SK-N-SH (cell line): Measurements from ENCODE around the gene CHEK2. TPM values are rescaled to one million over a fixed set of nuclear protein-coding genes. Genes with fewer than 3 reads are reported as not detected.

ENCODE experiments used
- CTCF ChIA-PET: fragments of 300-600, 350-600 bp; formaldehyde crosslinking; extraction: SDS; loops from one replicate; lab custom pipeline; 2021; lab: Yijun Ruan, JAX
- POLR2A ChIA-PET: fragments of 350-600 bp; sonication (Branson Sonifier 250); formaldehyde crosslinking; extraction: SDS; loops from one replicate; lab custom pipeline; 2020; ENCODE audit warnings: antibody characterized with exemption, inconsistent platforms; lab: Yijun Ruan, JAX
- DNase-seq: peaks from one replicate; pipeline ENCODE4 v3.0.0; 2012
- H2AFZ ChIP-seq: fragments of 200-600 bp; sonication (generic); 2 replicates; pipeline ENCODE4 v1.8.1; 2016; ENCODE audit warnings: antibody characterized with exemption, mild to moderate bottlenecking, low read depth
- H3F3A ChIP-seq: fragments of 200-600 bp; sonication (generic); replicated peaks from 2 replicates; pipeline ENCODE3; 2016; ENCODE audit warnings: antibody characterized with exemption, mild to moderate bottlenecking; ENCODE audit not compliant: insufficient read depth
- H3K27ac ChIP-seq, 2 experiments: fragments of 200-500 bp in 1 of 2; fragments of 200-600 bp in 1 of 2; sonication (Bioruptor generic) in 1 of 2; sonication (generic), shearing (Covaris generic) in 1 of 2; 2 replicates each; pipeline versions ENCODE4 v1.5.1 to v1.6.1; 2014 to 2016; ENCODE audit warnings: low read depth in 2 of 2, inconsistent platforms in 1 of 2, low read length in 1 of 2, mild to moderate bottlenecking in 1 of 2, mixed read lengths in 1 of 2
- H3K27me3 ChIP-seq: fragments of 200-600 bp; sonication (generic), shearing (Covaris generic); 2 replicates; pipeline ENCODE4 v1.6.1; 2016; ENCODE audit warnings: mixed run types; ENCODE audit not compliant: insufficient read depth
- H3K36me3 ChIP-seq, 2 experiments: fragments of 200-500 bp in 1 of 2; fragments of 200-600 bp in 1 of 2; sonication (Bioruptor generic) in 1 of 2; sonication (generic) in 1 of 2; replicated peaks in 1 of 2; 2 replicates each; pipeline versions ENCODE3 to v1.5.1; 2014 to 2016; ENCODE audit warnings: low read length in 1 of 2, mild to moderate bottlenecking in 1 of 2; ENCODE audit not compliant: insufficient read depth in 2 of 2, control insufficient read depth in 1 of 2
- H3K4me1 ChIP-seq, 2 experiments: fragments of 200-500 bp in 1 of 2; fragments of 200-600 bp in 1 of 2; sonication (Bioruptor generic) in 1 of 2; sonication (generic), shearing (Covaris generic) in 1 of 2; 2 replicates each; pipeline versions ENCODE4 v1.5.1 to v1.6.1; 2014 to 2016; ENCODE audit warnings: low read depth in 1 of 2, low read length in 1 of 2, mixed run types in 1 of 2; ENCODE audit not compliant: insufficient read depth in 2 of 2, control insufficient read depth in 1 of 2
- H3K4me2 ChIP-seq: fragments of 200-600 bp; sonication (generic), shearing (Covaris generic); 2 replicates; pipeline ENCODE4 v1.6.1; 2017; ENCODE audit warnings: mixed run types
- H3K4me3 ChIP-seq, 2 experiments: fragments of 200-500 bp in 1 of 2; fragments of 200-600 bp in 1 of 2; sonication (Bioruptor generic) in 1 of 2; sonication (generic), shearing (Covaris generic) in 1 of 2; 2 replicates each; pipeline versions ENCODE4 v1.5.1 to v1.8.1; 2014 to 2016; ENCODE audit warnings: low read depth in 2 of 2, inconsistent platforms in 1 of 2, low read length in 1 of 2, mild to moderate bottlenecking in 1 of 2, mixed read lengths in 1 of 2, moderate library complexity in 1 of 2
- H3K79me2 ChIP-seq: fragments of 200-600 bp; sonication (generic); 2 replicates; pipeline ENCODE4 v1.8.1; 2017; ENCODE audit warnings: mild to moderate bottlenecking; ENCODE audit not compliant: insufficient read depth
- H3K9ac ChIP-seq: fragments of 200-600 bp; sonication (generic); 2 replicates; pipeline ENCODE4 v1.6.1; 2017; ENCODE audit warnings: mixed run types
- H3K9me2 ChIP-seq: fragments of 200-600 bp; sonication (generic); 2 replicates; pipeline ENCODE4 v1.6.1; 2017; ENCODE audit warnings: mixed run types
- H3K9me3 ChIP-seq: fragments of 200-600 bp; sonication (generic); 2 replicates; pipeline ENCODE4 v1.6.1; 2017; ENCODE audit warnings: mixed run types, mild to moderate bottlenecking, moderate library complexity
- H4K20me1 ChIP-seq: fragments of 200-600 bp; sonication (generic); 2 replicates; pipeline ENCODE4 v1.6.1; 2017; ENCODE audit warnings: mild to moderate bottlenecking, mixed run types; ENCODE audit not compliant: insufficient read depth
- CHD2 ChIP-seq: fragments of 150-350 bp; IDR thresholded peaks from 2 replicates; pipeline ENCODE4 v1.6.1; 2018; ENCODE audit warnings: low read length; ENCODE audit not compliant: partially characterized antibody
- EZH2phosphoT487 ChIP-seq: fragments of 200-600 bp; sonication (generic); IDR thresholded peaks from 2 replicates; pipeline ENCODE4 v1.6.1; 2017; ENCODE audit warnings: low read depth, mixed run types, mild to moderate bottlenecking, antibody characterized with exemption, moderate library complexity, borderline replicate concordance
- FOSL2 ChIP-seq: IDR thresholded peaks from 2 replicates; pipeline ENCODE4 v1.4.0; 2012; ENCODE audit warnings: low read depth, mild to moderate bottlenecking, moderate library complexity, borderline replicate concordance
- FOXJ3 ChIP-seq: sonication (generic); formaldehyde crosslinking; IDR thresholded peaks from 2 replicates; pipeline ENCODE4 v1.5.1; 2020; ENCODE audit warnings: mild to moderate bottlenecking, missing genetic modification reagents
- FOXM1 ChIP-seq: IDR thresholded peaks from 2 replicates; pipeline ENCODE4 v1.4.0; 2012; ENCODE audit warnings: low read depth, mild to moderate bottlenecking
- GABPA ChIP-seq: IDR thresholded peaks from 2 replicates; pipeline ENCODE4 v1.4.0; 2012; ENCODE audit warnings: low read depth, mild to moderate bottlenecking
- GATA2 ChIP-seq: sonication (generic); formaldehyde crosslinking; IDR thresholded peaks from 2 replicates; pipeline ENCODE4 v1.5.0; 2020; ENCODE audit warnings: mild to moderate bottlenecking, missing genetic modification reagents
- MXI1 ChIP-seq: IDR thresholded peaks from 2 replicates; pipeline ENCODE4 v1.6.1; 2012; ENCODE audit warnings: mild to moderate bottlenecking, low read depth, low read length, improper control_type of control experiment
- NFIC ChIP-seq: IDR thresholded peaks from 2 replicates; pipeline ENCODE4 v1.4.0; 2012; ENCODE audit warnings: borderline replicate concordance
- POLR2AphosphoS5 ChIP-seq: IDR thresholded peaks from 2 replicates; pipeline ENCODE4 v1.6.1; 2012; ENCODE audit warnings: low read depth, low read length
- RAD21 ChIP-seq: IDR thresholded peaks from 2 replicates; pipeline ENCODE4 v1.6.1; 2012; ENCODE audit warnings: mild to moderate bottlenecking, low read length
- RCOR1 ChIP-seq: fragments of 150-350 bp; IDR thresholded peaks from 2 replicates; pipeline ENCODE4 v1.6.1; 2017; ENCODE audit warnings: antibody characterized with exemption, low read length
- REST ChIP-seq: IDR thresholded peaks from 2 replicates; pipeline ENCODE4 v1.6.1; 2012; ENCODE audit warnings: mild to moderate bottlenecking, low read depth, low read length, moderate library complexity
- SIN3A ChIP-seq: IDR thresholded peaks from 2 replicates; pipeline ENCODE4 v1.6.1; 2012; ENCODE audit warnings: low read depth, mild to moderate bottlenecking, low read length, moderate library complexity, borderline replicate concordance
- TAF1 ChIP-seq: IDR thresholded peaks from 2 replicates; pipeline ENCODE4 v1.6.1; 2012; ENCODE audit warnings: low read depth, mild to moderate bottlenecking, low read length, moderate library complexity, borderline replicate concordance
- TEAD4 ChIP-seq: IDR thresholded peaks from 2 replicates; pipeline ENCODE4 v1.4.0; 2012; ENCODE audit warnings: mild to moderate bottlenecking, borderline replicate concordance; ENCODE audit not compliant: insufficient read depth
- YY1 ChIP-seq: IDR thresholded peaks from 2 replicates; pipeline ENCODE4 v1.4.0; 2012; ENCODE audit warnings: low read depth, mild to moderate bottlenecking
- WGBS: methylation state at CpG from one replicate; pipeline ENCODE4 v1.1.6; 2017; ENCODE audit warnings: low lambda C conversion rate; 5-methylcytosine and 5-hydroxymethylcytosine counted together
- polyA plus RNA-seq, 3 experiments: library from polyadenylated mRNA; depleted of rRNA; stranded (reverse); fragments of >200 nt; gene quantifications; 2 replicates each; pipeline ENCODE4 v1.2.3, GENCODE V29; 2012
- TF ChIP-seq, protein P1 (sequence below): fragments of 150-350 bp; IDR thresholded peaks from 2 replicates; pipeline ENCODE4 v1.6.1; 2016; ENCODE audit warnings: mild to moderate bottlenecking, low read depth, low read length

Gene CHEK2
- polyA plus RNA-seq, 1 of the 3 experiments (the other 2 are of a cell fraction): 12.0 TPM

DNA sequence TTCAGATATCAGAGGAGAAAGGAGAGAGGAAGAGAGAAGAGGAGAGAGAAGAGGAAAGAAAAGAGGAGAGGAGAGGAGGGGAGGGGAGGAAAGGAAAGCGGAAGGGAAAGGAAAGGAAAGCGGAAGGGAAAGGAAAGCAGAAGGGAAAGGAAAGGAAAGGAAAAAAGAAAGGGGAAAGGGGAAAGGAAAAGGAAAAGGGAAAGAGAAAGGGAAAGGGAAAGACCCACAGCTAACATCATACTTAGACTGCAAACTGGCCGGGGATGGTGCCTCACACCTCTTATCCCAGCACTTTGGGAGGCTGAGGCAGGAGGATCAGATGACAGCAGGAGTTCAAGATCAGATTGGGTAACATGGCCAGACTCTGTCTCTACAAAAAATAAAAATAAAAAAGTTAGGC lies 11.4 kb downstream of the CHEK2 start:
- Histone ChIP-seq H3K36me3 (peaks cover 3 to 10% of the 10 kb centered on the region in 2 experiments), H3F3A (no peaks in the 10 kb centered on the region), H3K79me2 (no peaks in the 10 kb centered on the region; the same call in 1 of the 2 replicates), H3K4me3 (no peak overlapping the region), H2AFZ (no peak overlapping the region), H3K9me2 (no peaks in the 10 kb centered on the region), H3K27me3 (no peaks in the 10 kb centered on the region), H3K4me2 (no peak overlapping the region), H3K9ac (no peak overlapping the region), H4K20me1 (no peaks in the 10 kb centered on the region), H3K4me1 (no peaks in the 10 kb centered on the region), H3K27ac (no peak overlapping the region), H3K9me3 (no peaks in the 10 kb centered on the region)
- POLR2A ChIA-PET: no interaction called here
- CTCF ChIA-PET: interaction anchor here (0.6 kb wide), 1 partner anchor 411 kb away, joined by 3 read pairs; no protein-coding TSS in a partner anchor
- TF ChIP-seq EZH2phosphoT487: no peak
- no peak for TF ChIP-seq RAD21
- TF ChIP-seq FOSL2: no peak
- no peak for TF ChIP-seq GABPA
- TF ChIP-seq NFIC: no peak
- no peak for TF ChIP-seq REST
- no peak for TF ChIP-seq POLR2AphosphoS5
- no peak for TF ChIP-seq FOXJ3
- TF ChIP-seq MXI1: no peak
- no peak for TF ChIP-seq GATA2
- TF ChIP-seq YY1: no peak
- no peak for TF ChIP-seq TEAD4
- TF ChIP-seq RCOR1: no peak
- TF ChIP-seq TAF1: no peak
- TF ChIP-seq FOXM1: no peak
- TF ChIP-seq SIN3A: no peak
- TF ChIP-seq CHD2: no peak
- TF ChIP-seq, protein P1, sequence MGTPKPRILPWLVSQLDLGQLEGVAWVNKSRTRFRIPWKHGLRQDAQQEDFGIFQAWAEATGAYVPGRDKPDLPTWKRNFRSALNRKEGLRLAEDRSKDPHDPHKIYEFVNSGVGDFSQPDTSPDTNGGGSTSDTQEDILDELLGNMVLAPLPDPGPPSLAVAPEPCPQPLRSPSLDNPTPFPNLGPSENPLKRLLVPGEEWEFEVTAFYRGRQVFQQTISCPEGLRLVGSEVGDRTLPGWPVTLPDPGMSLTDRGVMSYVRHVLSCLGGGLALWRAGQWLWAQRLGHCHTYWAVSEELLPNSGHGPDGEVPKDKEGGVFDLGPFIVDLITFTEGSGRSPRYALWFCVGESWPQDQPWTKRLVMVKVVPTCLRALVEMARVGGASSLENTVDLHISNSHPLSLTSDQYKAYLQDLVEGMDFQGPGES: no peak
- 89% methylated on average over 3 of the region's 3 CpGs for WGBS
- DNase-seq: no peak
